IMR-90 (cell line): Measurements from ENCODE around the gene TRPM6. TPM values are rescaled to one million over a fixed set of nuclear protein-coding genes. Genes with fewer than 3 reads are reported as not detected.

Source experiments
- ATAC-seq: fragments of 200-7000 bp; cut with Tn5 transposase; 2 replicates; pipeline ENCODE4 v1.9.1; 2020; ENCODE audit warnings: low read depth, mild to moderate bottlenecking, moderate library complexity
- BruUV-seq: library from RNA; stranded (reverse); fragments of 400-500 nt; replicated peaks from 2 replicates; lab custom pipeline; 2021; lab: Mats Ljungman, UMichigan
- CTCF ChIA-PET: fragments of 300-600 bp; formaldehyde crosslinking; extraction: SDS; loops from one replicate; lab custom pipeline; 2021; ENCODE audit warnings: antibody characterized with exemption; lab: Yijun Ruan, JAX
- POLR2A ChIA-PET: fragments of 300-600 bp; sonication (Branson Sonifier 250); formaldehyde crosslinking; loops from one replicate; lab custom pipeline; 2022; ENCODE audit warnings: antibody characterized with exemption; ENCODE audit not compliant: unreplicated experiment; lab: Charles Lee
- DNase-seq: peaks from one replicate; pipeline ENCODE4 v3.0.0; 2013
- H2AFZ ChIP-seq: replicated peaks from 2 replicates; pipeline ENCODE3; 2013; ENCODE audit warnings: low read length, mild to moderate bottlenecking; ENCODE audit not compliant: poor library complexity
- H2AK5ac ChIP-seq: 2 replicates; pipeline ENCODE4 v1.6.1; 2013; ENCODE audit warnings: low read depth, low read length, inconsistent platforms
- H2AK9ac ChIP-seq: replicated peaks from 2 replicates; pipeline ENCODE3; 2013; ENCODE audit warnings: mild to moderate bottlenecking, low read depth, low read length, moderate library complexity; ENCODE audit not compliant: poor library complexity
- H2BK120ac ChIP-seq: 2 replicates; pipeline ENCODE4 v1.6.1; 2013; ENCODE audit warnings: low read depth, low read length, inconsistent platforms
- H2BK15ac ChIP-seq: 3 replicates; pipeline ENCODE4 v1.6.1; 2013; ENCODE audit warnings: low read depth, low read length, inconsistent platforms
- H2BK20ac ChIP-seq: 2 replicates; pipeline ENCODE4 v1.6.1; 2013; ENCODE audit warnings: low read depth, mild to moderate bottlenecking, inconsistent platforms, low read length, moderate library complexity
- H2BK5ac ChIP-seq: 2 replicates; pipeline ENCODE4 v1.6.1; 2013; ENCODE audit warnings: mild to moderate bottlenecking, low read depth, low read length, inconsistent platforms; ENCODE audit not compliant: poor library complexity, severe bottlenecking
- H3K14ac ChIP-seq: replicated peaks from 2 replicates; pipeline ENCODE4 v1.6.1; 2013; ENCODE audit warnings: low read depth, low read length, inconsistent platforms
- H3K18ac ChIP-seq: 2 replicates; pipeline ENCODE4 v1.6.1; 2013; ENCODE audit warnings: low read depth, low read length, control low read depth
- H3K23ac ChIP-seq: 2 replicates; pipeline ENCODE4 v1.6.1; 2013; ENCODE audit warnings: low read depth, low read length, inconsistent platforms
- H3K27ac ChIP-seq: 2 replicates; pipeline ENCODE4 v1.5.1; 2013; ENCODE audit warnings: mild to moderate bottlenecking, control low read depth, low read length; ENCODE audit not compliant: insufficient read depth
- H3K27me3 ChIP-seq: 2 replicates; pipeline ENCODE4 v1.6.1; 2013; ENCODE audit warnings: low read length; ENCODE audit not compliant: control insufficient read depth, insufficient read depth
- H3K36me3 ChIP-seq: 2 replicates; pipeline ENCODE4 v1.6.1; 2013; ENCODE audit warnings: low read length, mixed read lengths; ENCODE audit not compliant: control insufficient read depth, insufficient read depth
- H3K4ac ChIP-seq: 2 replicates; pipeline ENCODE4 v1.6.1; 2013; ENCODE audit warnings: low read depth, low read length, inconsistent platforms
- H3K4me1 ChIP-seq: 2 replicates; pipeline ENCODE4 v1.6.1; 2013; ENCODE audit warnings: low read length, mixed read lengths; ENCODE audit not compliant: control insufficient read depth, insufficient read depth
- H3K4me2 ChIP-seq: 2 replicates; pipeline ENCODE4 v1.6.1; 2013; ENCODE audit warnings: low read depth, mild to moderate bottlenecking, control low read depth, low read length, moderate library complexity
- H3K4me3 ChIP-seq: 2 replicates; pipeline ENCODE4 v1.5.1; 2013; ENCODE audit warnings: low read depth, mild to moderate bottlenecking, control low read depth, low read length, moderate library complexity; ENCODE audit not compliant: insufficient read depth
- H3K56ac ChIP-seq: 2 replicates; pipeline ENCODE4 v1.6.1; 2013; ENCODE audit warnings: low read length, inconsistent platforms; ENCODE audit not compliant: insufficient read depth; ENCODE audit errors: extremely low read depth
- H3K79me1 ChIP-seq, 2 experiments: 2 replicates each; pipeline ENCODE4 v1.6.1; 2013; ENCODE audit warnings: low read length in 2 of 2, inconsistent platforms in 1 of 2, low read depth in 1 of 2
- H3K9ac ChIP-seq: 2 replicates; pipeline ENCODE4 v1.6.1; 2013; ENCODE audit warnings: low read depth, low read length, control low read depth
- H3K9me1 ChIP-seq: 2 replicates; pipeline ENCODE4 v1.6.1; 2013; ENCODE audit warnings: low read length, inconsistent platforms; ENCODE audit not compliant: insufficient read depth
- H3K9me3 ChIP-seq: 2 replicates; pipeline ENCODE4 v1.6.1; 2013; ENCODE audit warnings: low read length; ENCODE audit not compliant: control insufficient read depth, insufficient read depth
- H4K20me1 ChIP-seq: 2 replicates; pipeline ENCODE4 v1.6.1; 2013; ENCODE audit warnings: low read length, inconsistent platforms; ENCODE audit not compliant: insufficient read depth
- H4K5ac ChIP-seq: 2 replicates; pipeline ENCODE4 v1.6.1; 2013; ENCODE audit warnings: mild to moderate bottlenecking, low read depth, low read length, control low read depth
- H4K8ac ChIP-seq, 2 experiments: 2 replicates each; pipeline ENCODE4 v1.6.1; 2013; ENCODE audit warnings: low read depth in 2 of 2, low read length in 2 of 2, control low read depth in 1 of 2, inconsistent platforms in 1 of 2
- H4K91ac ChIP-seq: 2 replicates; pipeline ENCODE4 v1.6.1; 2013; ENCODE audit warnings: low read depth, low read length, inconsistent platforms; ENCODE audit not compliant: insufficient read depth
- BHLHE40 ChIP-seq: fragments of 150-350 bp; IDR thresholded peaks from 2 replicates; pipeline ENCODE4 v1.6.1; 2016; ENCODE audit warnings: mild to moderate bottlenecking, low read depth, low read length
- CHD1 ChIP-seq: IDR thresholded peaks from 2 replicates; pipeline ENCODE4 v1.6.1; 2012; ENCODE audit warnings: low read depth, low read length, improper control_type of control experiment
- CTCF ChIP-seq: conservative IDR thresholded peaks from 2 replicates; pipeline ENCODE4 v1.5.1; 2012; ENCODE audit warnings: mild to moderate bottlenecking, low read depth, low read length, improper control_type of control experiment
- MAFK ChIP-seq: IDR thresholded peaks from 2 replicates; pipeline ENCODE4 v1.6.1; 2012; ENCODE audit warnings: low read depth, low read length, improper control_type of control experiment
- MAZ ChIP-seq: IDR thresholded peaks from 2 replicates; pipeline ENCODE4 v1.6.1; 2012; ENCODE audit warnings: low read depth, mild to moderate bottlenecking, low read length, improper control_type of control experiment, moderate library complexity, borderline replicate concordance
- NFE2L2 ChIP-seq: fragments of 150-350 bp; IDR thresholded peaks from 2 replicates; pipeline ENCODE4 v1.6.1; 2016; ENCODE audit warnings: low read depth, mild to moderate bottlenecking, low read length
- POLR2A ChIP-seq: IDR thresholded peaks from 2 replicates; pipeline ENCODE4 v1.6.1; 2012; ENCODE audit warnings: mild to moderate bottlenecking, low read depth, low read length
- RAD21 ChIP-seq: IDR thresholded peaks from 2 replicates; pipeline ENCODE4 v1.6.1; 2012; ENCODE audit warnings: low read length, improper control_type of control experiment
- RCOR1 ChIP-seq: IDR thresholded peaks from 2 replicates; pipeline ENCODE4 v1.6.1; 2012; ENCODE audit warnings: mild to moderate bottlenecking, low read length, improper control_type of control experiment; ENCODE audit not compliant: insufficient replicate concordance
- RFX5 ChIP-seq: IDR thresholded peaks from 2 replicates; pipeline ENCODE4 v1.8.0; 2012; ENCODE audit warnings: low read depth, mild to moderate bottlenecking, low read length, moderate library complexity
- SMC3 ChIP-seq: fragments of 150-350 bp; IDR thresholded peaks from 2 replicates; pipeline ENCODE4 v1.6.1; 2016; ENCODE audit warnings: low read depth, mild to moderate bottlenecking, antibody characterized with exemption, low read length, moderate library complexity
- WGBS, 2 experiments: methylation state at CpG; one replicate each; pipeline versions ENCODE4 v1.1.5 to v1.1.7; 2013; ENCODE audit warnings: missing lambda C conversion rate in 2 of 2; ENCODE audit not compliant: insufficient read length in 1 of 2; ENCODE audit errors: extremely low coverage in 2 of 2; 5-methylcytosine and 5-hydroxymethylcytosine counted together
- dilution Hi-C: fragments of 300-500 bp; cut with HindIII; formaldehyde crosslinking; loops from one replicate; pipeline ENCODE4 v1.14.3; 2018; ENCODE audit warnings: low sequenced_read_pairs; ENCODE audit not compliant: unreplicated experiment
- in situ Hi-C: fragments of 300-500 bp; cut with MboI; formaldehyde crosslinking; loops from 3 replicates; pipeline ENCODE4 v1.14.3; 2019; ENCODE audit warnings: low sequenced_read_pairs, inconsistent platforms, mixed read lengths
- intact Hi-C: fragments of 100-400 bp; cut with micrococcal nuclease; formaldehyde crosslinking; loops from 2 replicates; pipeline ENCODE4 v1.10.0; 2022
- polyA plus RNA-seq, 3 experiments: library from polyadenylated mRNA; depleted of rRNA; stranded (reverse); fragments of >200 nt; gene quantifications; 2 replicates each; pipeline ENCODE4 v1.2.3, GENCODE V29; 2012; ENCODE audit warnings: low replicate concordance in 1 of 3
- total RNA-seq: library from RNA; depleted of rRNA; stranded (reverse); fragments of >200 nt; gene quantifications from 2 replicates; pipeline ENCODE4 v1.2.3, GENCODE V29; 2012
- TF ChIP-seq, protein P1 (sequence below): fragments of 150-350 bp; IDR thresholded peaks from 2 replicates; pipeline ENCODE4 v1.6.1; 2017; ENCODE audit warnings: mild to moderate bottlenecking, antibody characterized with exemption, low read length, low read depth
- TF ChIP-seq, protein P2 (sequence below): fragments of 150-350 bp; IDR thresholded peaks from 2 replicates; pipeline ENCODE4 v1.6.1; 2016; ENCODE audit warnings: low read depth, mild to moderate bottlenecking, low read length, moderate library complexity, borderline replicate concordance

Gene TRPM6
- total and polyA plus RNA-seq, 2 of the 4 experiments (the other 2 are of a cell fraction) = under 0.01 to 0.02 TPM

- BruUV-seq = no TSS peak
- H3K27ac ChIP-seq = no peak overlapping the region
- CTCF ChIA-PET = no interaction called here
- no peak overlapping the region for H3K4me3 ChIP-seq
- no peak overlapping the region for H2BK20ac ChIP-seq
- no peak overlapping the region for H4K8ac ChIP-seq
- H3K14ac ChIP-seq = no peak overlapping the region
- H3K79me1 ChIP-seq = no peaks in the 10 kb centered on the region
- H3K4ac ChIP-seq = no peak overlapping the region
- no peaks in the 10 kb centered on the region for H3K4me1 ChIP-seq
- in situ Hi-C loops (no loop called here), dilution Hi-C loops (no loop called here), intact Hi-C loops (no loop called here)
- no peak overlapping the region for H3K23ac ChIP-seq
- H2BK5ac ChIP-seq = no peak overlapping the region
- ATAC-seq (no peak), DNase-seq (no peak)
- H3K27me3 ChIP-seq = peaks cover 3% of the 10 kb centered on the region
- no peak overlapping the region for H4K91ac ChIP-seq
- H2AK5ac ChIP-seq = no peak overlapping the region
- no peaks in the 10 kb centered on the region for H3K9me1 ChIP-seq
- TF ChIP-seq RAD21 (no peak), BHLHE40 (no peak), RFX5 (no peak), RCOR1 (no peak), POLR2A (no peak), MAZ (no peak), NFE2L2 (no peak), MAFK (no peak), CHD1 (no peak), CTCF (no peak), SMC3 (no peak)
- TF ChIP-seq, protein P1, sequence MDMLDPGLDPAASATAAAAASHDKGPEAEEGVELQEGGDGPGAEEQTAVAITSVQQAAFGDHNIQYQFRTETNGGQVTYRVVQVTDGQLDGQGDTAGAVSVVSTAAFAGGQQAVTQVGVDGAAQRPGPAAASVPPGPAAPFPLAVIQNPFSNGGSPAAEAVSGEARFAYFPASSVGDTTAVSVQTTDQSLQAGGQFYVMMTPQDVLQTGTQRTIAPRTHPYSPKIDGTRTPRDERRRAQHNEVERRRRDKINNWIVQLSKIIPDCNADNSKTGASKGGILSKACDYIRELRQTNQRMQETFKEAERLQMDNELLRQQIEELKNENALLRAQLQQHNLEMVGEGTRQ = no peak
- TF ChIP-seq, protein P2, sequence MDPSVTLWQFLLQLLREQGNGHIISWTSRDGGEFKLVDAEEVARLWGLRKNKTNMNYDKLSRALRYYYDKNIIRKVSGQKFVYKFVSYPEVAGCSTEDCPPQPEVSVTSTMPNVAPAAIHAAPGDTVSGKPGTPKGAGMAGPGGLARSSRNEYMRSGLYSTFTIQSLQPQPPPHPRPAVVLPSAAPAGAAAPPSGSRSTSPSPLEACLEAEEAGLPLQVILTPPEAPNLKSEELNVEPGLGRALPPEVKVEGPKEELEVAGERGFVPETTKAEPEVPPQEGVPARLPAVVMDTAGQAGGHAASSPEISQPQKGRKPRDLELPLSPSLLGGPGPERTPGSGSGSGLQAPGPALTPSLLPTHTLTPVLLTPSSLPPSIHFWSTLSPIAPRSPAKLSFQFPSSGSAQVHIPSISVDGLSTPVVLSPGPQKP = no peak
- no peaks in the 10 kb centered on the region for H4K20me1 ChIP-seq
- no peak overlapping the region for H2AK9ac ChIP-seq
- H3K9me3 ChIP-seq = no peaks in the 10 kb centered on the region
- POLR2A ChIA-PET = no interaction called here
- H3K18ac ChIP-seq = no peak overlapping the region
- no peak overlapping the region for H2BK15ac ChIP-seq
- H3K4me2 ChIP-seq = no peak overlapping the region
- H3K36me3 ChIP-seq = no peaks in the 10 kb centered on the region
- no peak overlapping the region for H3K56ac ChIP-seq
- no peak overlapping the region for H2AFZ ChIP-seq
- no CpG with 5 or more reads among the region's 5 CpGs for WGBS, 2 experiments
- no peak overlapping the region for H3K9ac ChIP-seq
- no peak overlapping the region for H2BK120ac ChIP-seq
- no peak overlapping the region for H4K5ac ChIP-seq
Measured at GRCh38 chr9:74724317-74724716, 163.4 kb downstream of the TRPM6 start.
